ENCODE results near the gene OAS1.

GRCh38 chr12:112862636-112863290 lies 44.0 kb upstream of the OAS1 start:
- TF ChIP-seq POLR2A (IDR thresholded peaks at IDR 0.05; ENCODE audit: low read depth, low read length) (no peak), POLR2AphosphoS5 (IDR thresholded peaks at IDR 0.05; ENCODE audit: low read depth, low read length) (no peak)
